HL-60 (cell line): ENCODE measurements around the gene RYR2.
A peak's percentile ranks its signal among the peaks of the same experiment; 100 is the strongest.
"Not testable (repeated sequence)": the region's sequence is repeated elsewhere in the genome, so short reads cannot be mapped to it uniquely, and the experiment has no call there.

ENCODE experiments used
- DNase-seq, 2 experiments: peaks; one replicate each; pipeline ENCODE4 v3.0.0-alpha.2; 2010 to 2020; ENCODE audit warnings: low read depth in 1 of 2, low spot score in 1 of 2
- H3K27ac ChIP-seq: fragments of 250-450 bp; sonication (Bioruptor Pico); replicated peaks from 2 replicates; pipeline ENCODE4 v1.5.1; 2020; ENCODE audit warnings: mild to moderate bottlenecking, moderate library complexity
- H3K27me3 ChIP-seq: fragments of 250-450 bp; sonication (Bioruptor Pico); 2 replicates; pipeline ENCODE4 v1.5.1; 2021; ENCODE audit warnings: mild to moderate bottlenecking, moderate library complexity; ENCODE audit not compliant: insufficient read depth, poor library complexity, severe bottlenecking
- H3K4me3 ChIP-seq: replicated peaks from 2 replicates; pipeline ENCODE4 v1.5.1; 2011; ENCODE audit warnings: mild to moderate bottlenecking, control low read depth, low read length; ENCODE audit not compliant: insufficient read depth
- GABPA ChIP-seq: IDR thresholded peaks from 2 replicates; pipeline ENCODE4 v1.6.1; 2012; ENCODE audit warnings: low read depth
- POLR2AphosphoS5 ChIP-seq: IDR thresholded peaks from 2 replicates; pipeline ENCODE4 v1.6.1; 2012; ENCODE audit warnings: low read depth
- SPI1 ChIP-seq: IDR thresholded peaks from 2 replicates; pipeline ENCODE4 v1.6.1; 2012; ENCODE audit warnings: low read depth, mild to moderate bottlenecking, borderline replicate concordance
- TF ChIP-seq, protein P1 (sequence below): IDR thresholded peaks from 2 replicates; pipeline ENCODE4 v1.6.1; 2012; ENCODE audit warnings: low read depth; ENCODE audit not compliant: insufficient replicate concordance
- TF ChIP-seq, protein P2 (sequence below): IDR thresholded peaks from one replicate; pipeline ENCODE4 v1.5.1; 2011; ENCODE audit warnings: low read length, control low read depth, inconsistent platforms; ENCODE audit not compliant: insufficient read depth

RYR2 gene

DNA sequence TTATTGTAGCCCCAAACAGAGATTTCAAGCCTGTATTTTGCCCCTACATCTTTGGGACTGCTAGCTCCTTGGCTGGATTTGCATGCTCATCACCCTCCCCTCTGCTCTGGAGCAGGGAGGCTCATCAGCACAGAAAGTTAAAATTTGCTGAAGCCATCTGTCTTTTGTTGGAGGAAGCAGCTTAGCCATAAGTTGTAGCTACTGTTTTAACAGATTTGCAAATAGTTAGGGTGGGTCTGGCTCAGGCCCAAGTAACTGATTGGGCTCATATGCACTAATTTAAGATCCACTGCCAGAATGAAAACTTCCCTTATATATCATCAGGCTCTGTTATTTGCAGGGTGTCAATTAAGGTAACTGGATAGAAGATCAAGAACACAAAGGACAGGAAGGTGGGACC lies 541.8 kb downstream of the RYR2 start:
- no peak overlapping the region for H3K27ac ChIP-seq
- DNase-seq = no peak
- H3K4me3 ChIP-seq = no peak overlapping the region
- H3K27me3 ChIP-seq = no peaks in the 10 kb centered on the region
- TF ChIP-seq, protein P1, sequence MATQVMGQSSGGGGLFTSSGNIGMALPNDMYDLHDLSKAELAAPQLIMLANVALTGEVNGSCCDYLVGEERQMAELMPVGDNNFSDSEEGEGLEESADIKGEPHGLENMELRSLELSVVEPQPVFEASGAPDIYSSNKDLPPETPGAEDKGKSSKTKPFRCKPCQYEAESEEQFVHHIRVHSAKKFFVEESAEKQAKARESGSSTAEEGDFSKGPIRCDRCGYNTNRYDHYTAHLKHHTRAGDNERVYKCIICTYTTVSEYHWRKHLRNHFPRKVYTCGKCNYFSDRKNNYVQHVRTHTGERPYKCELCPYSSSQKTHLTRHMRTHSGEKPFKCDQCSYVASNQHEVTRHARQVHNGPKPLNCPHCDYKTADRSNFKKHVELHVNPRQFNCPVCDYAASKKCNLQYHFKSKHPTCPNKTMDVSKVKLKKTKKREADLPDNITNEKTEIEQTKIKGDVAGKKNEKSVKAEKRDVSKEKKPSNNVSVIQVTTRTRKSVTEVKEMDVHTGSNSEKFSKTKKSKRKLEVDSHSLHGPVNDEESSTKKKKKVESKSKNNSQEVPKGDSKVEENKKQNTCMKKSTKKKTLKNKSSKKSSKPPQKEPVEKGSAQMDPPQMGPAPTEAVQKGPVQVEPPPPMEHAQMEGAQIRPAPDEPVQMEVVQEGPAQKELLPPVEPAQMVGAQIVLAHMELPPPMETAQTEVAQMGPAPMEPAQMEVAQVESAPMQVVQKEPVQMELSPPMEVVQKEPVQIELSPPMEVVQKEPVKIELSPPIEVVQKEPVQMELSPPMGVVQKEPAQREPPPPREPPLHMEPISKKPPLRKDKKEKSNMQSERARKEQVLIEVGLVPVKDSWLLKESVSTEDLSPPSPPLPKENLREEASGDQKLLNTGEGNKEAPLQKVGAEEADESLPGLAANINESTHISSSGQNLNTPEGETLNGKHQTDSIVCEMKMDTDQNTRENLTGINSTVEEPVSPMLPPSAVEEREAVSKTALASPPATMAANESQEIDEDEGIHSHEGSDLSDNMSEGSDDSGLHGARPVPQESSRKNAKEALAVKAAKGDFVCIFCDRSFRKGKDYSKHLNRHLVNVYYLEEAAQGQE = no peak
- TF ChIP-seq POLR2AphosphoS5 (no peak), GABPA (no peak), SPI1 (no peak)
- TF ChIP-seq, protein P2, sequence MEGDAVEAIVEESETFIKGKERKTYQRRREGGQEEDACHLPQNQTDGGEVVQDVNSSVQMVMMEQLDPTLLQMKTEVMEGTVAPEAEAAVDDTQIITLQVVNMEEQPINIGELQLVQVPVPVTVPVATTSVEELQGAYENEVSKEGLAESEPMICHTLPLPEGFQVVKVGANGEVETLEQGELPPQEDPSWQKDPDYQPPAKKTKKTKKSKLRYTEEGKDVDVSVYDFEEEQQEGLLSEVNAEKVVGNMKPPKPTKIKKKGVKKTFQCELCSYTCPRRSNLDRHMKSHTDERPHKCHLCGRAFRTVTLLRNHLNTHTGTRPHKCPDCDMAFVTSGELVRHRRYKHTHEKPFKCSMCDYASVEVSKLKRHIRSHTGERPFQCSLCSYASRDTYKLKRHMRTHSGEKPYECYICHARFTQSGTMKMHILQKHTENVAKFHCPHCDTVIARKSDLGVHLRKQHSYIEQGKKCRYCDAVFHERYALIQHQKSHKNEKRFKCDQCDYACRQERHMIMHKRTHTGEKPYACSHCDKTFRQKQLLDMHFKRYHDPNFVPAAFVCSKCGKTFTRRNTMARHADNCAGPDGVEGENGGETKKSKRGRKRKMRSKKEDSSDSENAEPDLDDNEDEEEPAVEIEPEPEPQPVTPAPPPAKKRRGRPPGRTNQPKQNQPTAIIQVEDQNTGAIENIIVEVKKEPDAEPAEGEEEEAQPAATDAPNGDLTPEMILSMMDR = no peak

DNA sequence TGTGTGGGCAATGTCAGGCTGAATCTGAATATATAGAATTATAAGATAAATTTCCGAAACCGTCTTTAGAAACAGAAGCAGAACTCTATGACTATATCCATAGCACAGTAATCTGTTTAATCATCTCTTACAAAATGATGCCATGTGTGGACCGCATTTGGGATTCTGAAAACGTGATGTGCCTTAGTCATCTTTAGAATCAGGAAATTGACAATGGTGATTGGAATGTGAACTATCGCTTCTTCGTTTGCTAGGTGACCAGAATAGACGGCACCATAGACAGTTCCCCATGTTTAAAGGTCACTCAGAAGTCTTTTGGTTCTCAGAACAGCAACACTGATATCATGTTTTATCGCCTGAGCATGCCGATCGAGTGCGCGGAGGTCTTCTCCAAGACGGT lies 548.4 kb downstream of the RYR2 start:
- no peak for DNase-seq
- Histone ChIP-seq H3K27me3 (no peaks in the 10 kb centered on the region), H3K4me3 (no peak overlapping the region), H3K27ac (no peak overlapping the region)
- no peak for TF ChIP-seq SPI1
- no peak for TF ChIP-seq POLR2AphosphoS5
- TF ChIP-seq, protein P1 = no peak
- TF ChIP-seq GABPA = no peak
- TF ChIP-seq, protein P2 = no peak

DNA sequence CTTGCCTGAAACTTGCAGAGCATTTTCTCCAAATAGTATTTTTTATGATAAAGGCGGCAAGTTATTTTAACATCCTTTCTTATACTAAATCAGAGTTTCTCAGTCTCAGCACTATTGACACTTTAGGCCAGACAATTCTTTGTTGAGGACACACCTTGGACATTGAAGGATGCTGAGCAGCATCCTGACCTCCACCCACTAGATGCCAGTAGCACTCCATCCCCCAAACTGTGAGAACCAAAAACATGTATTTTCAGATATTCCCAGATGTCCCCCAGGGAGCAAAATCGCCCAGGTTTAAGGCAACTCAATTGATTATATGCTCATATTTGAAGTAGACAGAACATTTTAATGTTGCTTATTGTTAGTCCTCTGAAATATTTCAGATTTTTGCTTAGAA lies 549.4 kb downstream of the RYR2 start:
- Histone ChIP-seq H3K27me3 (no peaks in the 10 kb centered on the region), H3K27ac (no peak overlapping the region), H3K4me3 (no peak overlapping the region)
- no peak for DNase-seq
- TF ChIP-seq POLR2AphosphoS5 = no peak
- TF ChIP-seq, protein P2 = no peak
- no peak for TF ChIP-seq SPI1
- no peak for TF ChIP-seq GABPA

DNA sequence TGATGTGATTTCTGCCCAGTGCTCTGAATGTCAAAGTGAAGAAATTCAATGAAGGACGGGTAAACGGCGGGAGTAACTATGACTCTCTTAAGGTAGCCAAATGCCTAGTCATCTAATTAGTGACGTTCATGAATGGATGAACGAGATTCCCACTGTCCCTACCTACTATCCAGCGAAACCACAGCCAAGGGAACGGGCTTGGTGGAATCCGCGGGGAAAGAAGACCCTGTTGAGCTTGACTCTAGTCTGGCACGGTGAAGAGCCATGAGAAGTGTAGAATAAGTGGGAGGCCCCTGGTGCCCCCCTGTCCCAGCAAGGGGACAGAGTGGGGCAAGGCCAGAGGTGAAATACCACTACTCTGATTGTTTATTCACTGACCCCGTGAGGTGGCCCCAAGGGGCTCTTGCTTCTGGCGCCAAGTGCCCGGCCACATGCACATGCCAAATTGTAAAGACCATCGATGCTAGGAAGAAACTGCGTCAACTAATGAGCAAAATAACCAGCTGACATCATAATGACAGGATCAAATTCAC lies 561.1 kb downstream of the RYR2 start:
- H3K27ac ChIP-seq, H3K4me3 ChIP-seq, H3K27me3 ChIP-seq: not testable (repeated sequence)
- DNase-seq = peak in 1 of 2 experiments; percentile 4
